Fibroblast of the aortic adventitia (primary cell): ENCODE measurements around the gene PHACTR3. TPM values are rescaled to one million over a fixed set of nuclear protein-coding genes. Genes with fewer than 3 reads are reported as not detected.
"Not testable (repeated sequence)": the region's sequence is repeated elsewhere in the genome, so short reads cannot be mapped to it uniquely, and the experiment has no call there.

Experiments used
- DNase-seq: peaks from one replicate; pipeline ENCODE4 v3.0.0-alpha.2; 2010; ENCODE audit warnings: low read depth
- H3K4me3 ChIP-seq: 2 replicates; pipeline ENCODE4 v1.5.1; 2011; ENCODE audit warnings: low read depth, mild to moderate bottlenecking, control low read depth, low read length, moderate library complexity
- total RNA-seq: library from RNA; depleted of rRNA; stranded (reverse); fragments of >200 nt; gene quantifications from 2 replicates; pipeline ENCODE4 v1.2.3, GENCODE V29; 2012; ENCODE audit warnings: low replicate concordance
- TF ChIP-seq, protein P1 (sequence below): IDR thresholded peaks from 2 replicates; pipeline ENCODE4 v1.5.1; 2011; ENCODE audit warnings: mild to moderate bottlenecking, low read length, control low read depth, inconsistent platforms; ENCODE audit not compliant: insufficient read depth

The PHACTR3 gene
- not detected in 2 replicates for total RNA-seq

DNA sequence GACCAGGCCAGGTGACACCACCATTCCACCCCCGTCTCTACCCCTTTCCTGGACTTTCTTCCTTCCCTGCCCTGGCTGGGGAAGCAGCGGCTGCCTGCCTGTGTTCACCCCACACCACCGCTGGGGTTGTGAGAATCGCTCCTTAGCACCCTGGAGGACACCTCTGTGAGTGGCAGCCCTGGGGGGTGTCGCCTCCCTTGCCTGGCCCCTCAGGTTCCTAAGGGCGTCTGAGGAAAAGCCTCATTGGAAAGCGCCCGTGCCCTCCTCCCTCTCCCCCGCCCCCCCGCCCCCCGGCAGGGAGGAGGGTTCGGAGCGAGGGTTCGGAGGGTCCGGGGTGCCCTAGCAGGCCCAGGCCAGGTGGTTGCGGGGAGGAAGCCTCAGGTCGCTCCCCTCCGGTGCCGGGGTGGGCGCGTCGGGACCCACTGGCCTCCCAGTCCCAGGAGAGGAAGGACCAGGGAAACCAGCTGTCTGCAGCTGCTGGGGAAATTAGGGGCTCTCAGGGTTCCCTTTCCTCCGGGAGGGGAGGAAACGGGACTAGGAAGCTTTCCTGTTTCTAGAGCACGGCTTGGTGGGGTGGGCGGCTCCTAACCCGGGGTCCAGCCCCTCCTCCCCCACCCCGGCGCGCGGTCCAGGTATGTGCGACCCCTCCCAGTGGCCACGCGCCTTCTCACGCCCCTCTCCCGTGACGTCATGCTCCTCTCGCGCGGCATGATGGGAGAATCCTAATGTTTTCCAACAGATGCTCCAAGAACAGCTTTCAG lies at the start of gene PHACTR3:
TSS of gene PHACTR3 (plus strand) at position 760 of the 761 bp plus-strand sequence. CDS start 475 bp downstream, outside the sequence.
- TF ChIP-seq, protein P1, sequence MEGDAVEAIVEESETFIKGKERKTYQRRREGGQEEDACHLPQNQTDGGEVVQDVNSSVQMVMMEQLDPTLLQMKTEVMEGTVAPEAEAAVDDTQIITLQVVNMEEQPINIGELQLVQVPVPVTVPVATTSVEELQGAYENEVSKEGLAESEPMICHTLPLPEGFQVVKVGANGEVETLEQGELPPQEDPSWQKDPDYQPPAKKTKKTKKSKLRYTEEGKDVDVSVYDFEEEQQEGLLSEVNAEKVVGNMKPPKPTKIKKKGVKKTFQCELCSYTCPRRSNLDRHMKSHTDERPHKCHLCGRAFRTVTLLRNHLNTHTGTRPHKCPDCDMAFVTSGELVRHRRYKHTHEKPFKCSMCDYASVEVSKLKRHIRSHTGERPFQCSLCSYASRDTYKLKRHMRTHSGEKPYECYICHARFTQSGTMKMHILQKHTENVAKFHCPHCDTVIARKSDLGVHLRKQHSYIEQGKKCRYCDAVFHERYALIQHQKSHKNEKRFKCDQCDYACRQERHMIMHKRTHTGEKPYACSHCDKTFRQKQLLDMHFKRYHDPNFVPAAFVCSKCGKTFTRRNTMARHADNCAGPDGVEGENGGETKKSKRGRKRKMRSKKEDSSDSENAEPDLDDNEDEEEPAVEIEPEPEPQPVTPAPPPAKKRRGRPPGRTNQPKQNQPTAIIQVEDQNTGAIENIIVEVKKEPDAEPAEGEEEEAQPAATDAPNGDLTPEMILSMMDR, result no peak
- no peak for DNase-seq
- no peak within 1 kb of the TSS for H3K4me3 ChIP-seq

DNA sequence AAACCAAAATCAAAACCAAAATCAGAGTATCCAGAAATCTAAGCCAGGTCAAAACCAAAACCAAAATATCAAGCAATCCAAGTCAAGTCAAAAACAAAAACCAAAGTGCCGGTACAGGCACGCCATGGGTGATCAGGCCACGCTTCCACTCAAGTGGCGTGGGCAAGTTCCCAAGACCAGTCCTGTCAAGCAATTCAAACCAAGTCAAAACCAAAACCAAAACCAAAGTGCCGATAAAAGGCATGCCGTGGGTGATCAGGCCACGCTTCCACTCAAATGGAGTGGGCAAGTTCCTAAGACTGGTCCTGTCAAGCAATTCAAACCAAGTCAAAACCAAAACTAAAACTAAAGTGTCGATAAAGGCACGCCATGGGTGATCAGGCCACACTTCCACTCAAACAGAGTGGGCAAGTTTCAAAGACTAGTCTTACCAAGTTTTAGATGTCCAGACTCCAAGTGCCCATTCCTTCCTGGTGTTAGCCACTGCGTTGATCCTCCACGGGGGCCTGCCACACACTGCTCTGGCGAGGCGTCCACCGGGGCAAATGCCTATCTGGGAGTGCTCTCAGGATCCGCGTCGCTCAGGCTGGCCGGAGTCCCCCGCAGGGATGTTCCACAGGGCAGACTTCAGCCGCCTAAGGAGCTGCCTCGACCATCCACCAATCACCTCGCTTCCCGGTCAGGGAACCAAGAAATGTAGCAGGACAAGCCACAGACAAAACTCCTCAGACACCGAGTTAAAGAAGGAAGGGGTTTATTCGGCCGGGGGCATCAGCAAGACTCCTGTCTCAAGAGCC lies 46.4 kb upstream of the PHACTR3 start:
- not testable (repeated sequence) for DNase-seq

DNA sequence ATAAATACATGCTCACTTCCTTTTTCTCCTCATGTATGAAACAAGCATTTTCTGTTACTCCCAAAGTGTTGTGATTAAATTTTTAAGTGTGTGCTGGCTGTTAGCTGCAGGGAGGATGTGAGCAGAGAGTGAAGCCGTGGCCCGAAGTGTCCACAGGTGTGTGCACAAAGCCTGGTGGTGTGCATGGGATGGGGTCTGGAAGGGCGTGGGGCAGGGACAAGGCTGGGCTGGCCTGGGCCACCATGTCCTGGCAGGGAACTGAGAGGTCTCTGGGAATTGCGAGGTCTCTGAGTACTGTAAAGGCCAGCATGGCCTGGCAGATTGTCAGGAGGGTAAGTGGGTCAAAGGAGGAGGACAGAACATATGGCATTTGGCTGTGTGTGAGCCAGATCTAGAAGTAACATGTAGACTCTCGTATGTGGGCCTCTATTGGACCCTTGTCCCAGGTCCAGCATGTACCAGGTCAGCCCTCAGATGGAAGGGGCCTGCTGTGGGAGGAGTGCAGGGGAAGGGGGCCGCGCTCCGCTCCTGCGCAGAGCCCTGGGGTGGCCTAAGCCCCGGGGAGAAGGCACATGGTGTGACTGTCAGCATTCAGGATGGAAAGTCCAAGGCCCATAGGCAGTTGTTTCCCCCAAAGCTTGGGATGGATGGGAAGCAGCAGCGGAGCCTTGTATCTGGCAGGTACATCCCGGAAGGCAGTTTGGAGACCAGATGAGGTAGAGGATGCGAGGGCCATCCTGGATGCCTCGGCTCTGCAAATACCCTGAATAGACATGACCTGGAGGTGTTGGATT lies 45.1 kb upstream of the PHACTR3 start:
- DNase-seq, result no peak
- H3K4me3 ChIP-seq, result no peak overlapping the region
- TF ChIP-seq, protein P1, result no peak

More for the DNA sequence above, 46.4 kb upstream of the PHACTR3 start:
- H3K4me3 ChIP-seq, result not testable (repeated sequence)

DNA sequence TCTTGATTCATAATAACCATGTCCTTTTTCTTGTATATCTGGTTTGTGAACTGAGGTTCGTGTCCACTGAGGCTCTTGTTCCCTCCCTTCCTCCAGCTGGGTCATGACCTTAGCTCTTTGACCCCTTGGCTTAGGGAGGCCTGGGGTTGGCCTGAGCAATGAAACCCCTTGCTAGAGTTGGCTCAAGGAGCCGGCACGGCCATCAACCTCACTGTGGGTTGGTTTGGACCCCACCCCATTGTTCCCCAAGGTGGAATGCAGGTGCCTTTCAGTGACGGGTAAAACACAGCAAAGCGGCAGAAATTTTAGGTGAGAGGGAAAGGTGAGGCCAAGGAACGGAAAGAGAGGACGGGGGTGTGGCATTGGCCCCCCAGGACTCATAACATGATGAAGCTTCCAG lies 44.5 kb upstream of the PHACTR3 start:
- TF ChIP-seq, protein P1, result no peak
- DNase-seq, result no peak
- no peak overlapping the region for H3K4me3 ChIP-seq

DNA sequence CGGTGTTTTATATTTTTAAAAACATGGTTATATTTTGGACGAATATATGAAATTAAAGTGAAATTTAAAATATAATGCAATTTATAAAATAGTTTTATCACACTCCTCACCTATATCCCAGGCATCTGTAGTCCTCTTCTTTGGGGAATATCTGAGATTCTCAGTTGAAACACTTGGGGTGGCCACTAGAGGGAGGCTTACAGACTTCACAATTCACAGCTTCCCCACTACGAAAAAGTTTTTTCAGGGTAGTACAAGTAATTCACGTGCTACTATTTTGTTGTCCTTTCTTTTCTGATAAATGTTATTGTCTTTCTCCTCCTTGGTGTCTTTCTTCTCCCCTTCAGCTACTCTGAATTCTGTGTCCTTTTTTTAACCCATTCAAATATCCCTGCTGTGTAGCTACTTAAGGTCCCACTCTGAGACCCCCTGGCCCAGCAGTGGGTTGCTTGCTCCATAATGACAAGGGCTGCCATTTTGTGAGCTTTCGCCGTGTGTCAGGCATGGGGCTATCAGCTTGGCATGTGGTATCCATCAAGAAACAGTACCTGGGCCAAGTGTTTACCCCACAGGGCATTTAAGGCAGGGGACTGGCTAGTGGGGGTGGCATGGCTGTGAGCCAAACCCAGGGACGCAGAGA lies 43.6 kb upstream of the PHACTR3 start:
- TF ChIP-seq, protein P1, result peak; percentile 38
- H3K4me3 ChIP-seq, result no peak overlapping the region
- peak; percentile 1 for DNase-seq

DNA sequence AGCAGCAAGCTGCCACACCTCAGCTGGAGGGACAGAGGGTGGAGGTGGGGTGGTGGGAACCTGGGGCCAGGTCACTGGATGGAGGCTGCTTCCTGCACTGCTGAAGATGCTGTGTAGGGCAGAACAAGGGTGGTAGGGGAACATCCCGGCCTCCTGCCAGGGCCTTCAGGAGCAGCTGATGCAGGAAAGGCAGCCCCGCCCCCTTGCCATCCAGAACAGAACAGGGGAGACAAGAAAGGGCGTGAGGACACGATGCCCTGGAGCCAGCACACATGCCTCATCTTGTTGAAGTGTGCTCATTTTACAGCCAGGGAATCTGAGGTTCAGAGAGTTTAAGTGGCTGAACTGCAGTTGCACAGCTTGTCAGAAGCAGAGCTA lies 43.1 kb upstream of the PHACTR3 start:
- DNase-seq, result no peak
- H3K4me3 ChIP-seq, result no peak overlapping the region
- TF ChIP-seq, protein P1, result no peak
